HCT116 (cell line): ENCODE data around the gene ZBTB16. TPM values are rescaled to one million over a fixed set of nuclear protein-coding genes. Genes with fewer than 3 reads are reported as not detected.

Source experiments
- ATAC-seq: fragments of 200-7000 bp; cut with Tn5 transposase; 2 replicates; pipeline ENCODE4 v1.9.1; 2020; ENCODE audit warnings: mild to moderate bottlenecking, moderate library complexity
- BruUV-seq: library from RNA; stranded (reverse); fragments of 400-500 nt; replicated peaks from 2 replicates; lab custom pipeline; 2021; lab: Mats Ljungman, UMichigan
- CTCF ChIA-PET: fragments of 300-600 bp; sonication (Branson Sonifier 250); formaldehyde crosslinking; loops from one replicate; lab custom pipeline; 2021; ENCODE audit warnings: antibody characterized with exemption; lab: Charles Lee
- POLR2A ChIA-PET: fragments of 300-600, 350-600 bp; sonication (Branson Sonifier 250); formaldehyde crosslinking; loops from one replicate; lab custom pipeline; 2021; ENCODE audit warnings: antibody characterized with exemption; lab: Charles Lee
- RAD21 ChIA-PET, 2 experiments: fragments of 300-600 bp; sonication (Branson Sonifier 250); formaldehyde crosslinking; loops; one replicate each; lab custom pipeline; 2023; ENCODE audit warnings: low total read pairs in 2 of 2; ENCODE audit not compliant: uncharacterized antibody in 2 of 2, unreplicated experiment in 2 of 2, low non-redundant PET in 1 of 2; lab: Charles Lee
- DNase-seq: peaks from one replicate; pipeline ENCODE4 v3.0.0-alpha.2; 2010; ENCODE audit warnings: low read depth, low spot score
- H2AFZ ChIP-seq: fragments of 200-600 bp; shearing (Covaris generic), sonication (generic); 2 replicates; pipeline ENCODE4 v1.6.1; 2017; ENCODE audit warnings: low read depth, mixed run types, mixed read lengths, antibody characterized with exemption, low read length; ENCODE audit not compliant: poor library complexity, severe bottlenecking
- H3K27ac ChIP-seq: 2 replicates; pipeline ENCODE4 v1.5.1; 2012; ENCODE audit warnings: low read depth, low read length
- H3K27me3 ChIP-seq: fragments of 200-600 bp; sonication (generic); 2 replicates; pipeline ENCODE4 v1.6.1; 2016; ENCODE audit warnings: mixed run types, low read length, mixed read lengths; ENCODE audit not compliant: insufficient read depth
- H3K36me3 ChIP-seq, 2 experiments: fragments of 200-500 bp in 1 of 2; fragments of 200-600 bp in 1 of 2; sonication (Bioruptor generic) in 1 of 2; sonication (generic) in 1 of 2; 2 replicates each; pipeline versions ENCODE4 v1.5.1 to v1.6.1; 2014 to 2016; ENCODE audit warnings: low read length in 2 of 2, inconsistent platforms in 1 of 2, mixed read lengths in 1 of 2, mixed run types in 1 of 2; ENCODE audit not compliant: insufficient read depth in 2 of 2, control insufficient read depth in 1 of 2
- H3K4me1 ChIP-seq, 2 experiments: fragments of 200-600 bp in 1 of 2; sonication (generic) in 1 of 2; 2 replicates each; pipeline versions ENCODE4 v1.5.1 to v1.6.1; 2012 to 2017; ENCODE audit warnings: low read length in 2 of 2, inconsistent platforms in 1 of 2, mild to moderate bottlenecking in 1 of 2, mixed read lengths in 1 of 2, mixed run types in 1 of 2, moderate library complexity in 1 of 2; ENCODE audit not compliant: insufficient read depth in 2 of 2, control insufficient read depth in 1 of 2
- H3K4me2 ChIP-seq: fragments of 200-600 bp; sonication (generic); 2 replicates; pipeline ENCODE4 v1.6.1; 2017; ENCODE audit warnings: mixed run types, low read length, mixed read lengths
- H3K4me3 ChIP-seq, 2 experiments: fragments of 200-600 bp in 1 of 2; sonication (generic) in 1 of 2; replicated peaks in 1 of 2; 2 replicates each; pipeline ENCODE4 v1.5.1; 2011 to 2016; ENCODE audit warnings: low read length in 2 of 2, control low read depth in 1 of 2, low read depth in 1 of 2, mild to moderate bottlenecking in 1 of 2, mixed read lengths in 1 of 2, mixed run types in 1 of 2
- H3K79me2 ChIP-seq: fragments of 200-600 bp; sonication (generic); 2 replicates; pipeline ENCODE4 v1.6.1; 2017; ENCODE audit warnings: mild to moderate bottlenecking, mixed run types, low read length, moderate library complexity, mixed read lengths; ENCODE audit not compliant: insufficient read depth
- H3K9ac ChIP-seq: fragments of 200-600 bp; sonication (generic); 2 replicates; pipeline ENCODE4 v1.6.1; 2016; ENCODE audit warnings: low read length, mixed read lengths
- H3K9me2 ChIP-seq: fragments of 200-600 bp; sonication (generic), shearing (Covaris generic); 2 replicates; pipeline ENCODE4 v1.6.1; 2017; ENCODE audit warnings: mixed run types, mild to moderate bottlenecking, moderate library complexity; ENCODE audit not compliant: insufficient read depth
- H3K9me3 ChIP-seq, 2 experiments: fragments of 200-500 bp in 1 of 2; fragments of 200-600 bp in 1 of 2; sonication (Bioruptor generic) in 1 of 2; sonication (generic) in 1 of 2; 2 replicates each; pipeline ENCODE4 v1.6.1; 2014 to 2017; ENCODE audit warnings: low read length in 2 of 2, mixed read lengths in 2 of 2, inconsistent platforms in 1 of 2, low read depth in 1 of 2, mild to moderate bottlenecking in 1 of 2, mixed run types in 1 of 2, moderate library complexity in 1 of 2; ENCODE audit not compliant: control insufficient read depth in 1 of 2, insufficient read depth in 1 of 2
- H4K20me1 ChIP-seq: fragments of 200-600 bp; sonication (generic), shearing (Covaris generic); 2 replicates; pipeline ENCODE4 v1.6.1; 2017; ENCODE audit warnings: mixed run types, mild to moderate bottlenecking, moderate library complexity; ENCODE audit not compliant: insufficient read depth
- CBX3 ChIP-seq: IDR thresholded peaks from 2 replicates; pipeline ENCODE4 v1.6.1; 2012; ENCODE audit warnings: low read depth
- CEBPB ChIP-seq: IDR thresholded peaks from 2 replicates; pipeline ENCODE4 v1.6.1; 2012; ENCODE audit warnings: low read depth
- EGR1 ChIP-seq: IDR thresholded peaks from 2 replicates; pipeline ENCODE4 v1.6.1; 2012; ENCODE audit warnings: low read depth
- EZH2 ChIP-seq: fragments of 200-600 bp; sonication (generic); IDR thresholded peaks from 2 replicates; pipeline ENCODE4 v1.6.1; 2017; ENCODE audit warnings: antibody characterized with exemption, mixed run types
- FOSL1 ChIP-seq: IDR thresholded peaks from 2 replicates; pipeline ENCODE4 v1.6.1; 2012; ENCODE audit warnings: low read depth
- JUND ChIP-seq: IDR thresholded peaks from 2 replicates; pipeline ENCODE4 v1.6.1; 2012
- POLR2A ChIP-seq: IDR thresholded peaks from 2 replicates; pipeline ENCODE4 v1.7.0; 2011; ENCODE audit warnings: borderline replicate concordance; ENCODE audit not compliant: insufficient read depth, insufficient read length; ENCODE audit errors: extremely low read depth
- POLR2AphosphoS5 ChIP-seq: IDR thresholded peaks from 2 replicates; pipeline ENCODE4 v1.6.1; 2011; ENCODE audit warnings: mild to moderate bottlenecking, low read depth, low read length, moderate library complexity
- RAD21 ChIP-seq: IDR thresholded peaks from 2 replicates; pipeline ENCODE4 v1.6.1; 2012; ENCODE audit warnings: low read depth, mild to moderate bottlenecking
- SIN3A ChIP-seq: IDR thresholded peaks from 2 replicates; pipeline ENCODE4 v1.6.1; 2012; ENCODE audit warnings: low read depth
- SP1 ChIP-seq: IDR thresholded peaks from 2 replicates; pipeline ENCODE4 v1.6.1; 2012; ENCODE audit warnings: low read depth
- SRF ChIP-seq: IDR thresholded peaks from 2 replicates; pipeline ENCODE4 v1.6.1; 2012; ENCODE audit warnings: low read depth
- ZFX ChIP-seq: fragments of 450-650 bp; IDR thresholded peaks from 2 replicates; pipeline ENCODE4 v1.6.1; 2017
- intact Hi-C: fragments of 100-400 bp; cut with micrococcal nuclease; formaldehyde crosslinking; loops from 2 replicates; pipeline ENCODE4 v1.10.0; 2022
- total RNA-seq: library from RNA; stranded (reverse); gene quantifications from one replicate; pipeline ENCODE4 v1.2.1, GENCODE V29; 2021; ENCODE audit not compliant: unreplicated experiment
- TF ChIP-seq, protein P1 (sequence below): IDR thresholded peaks from 2 replicates; pipeline ENCODE4 v1.6.1; 2012; ENCODE audit warnings: low read depth
- TF ChIP-seq, protein P2 (sequence below): IDR thresholded peaks from 2 replicates; pipeline ENCODE4 v1.6.1; 2011; ENCODE audit warnings: mild to moderate bottlenecking, low read length, moderate library complexity; ENCODE audit not compliant: insufficient replicate concordance; ENCODE audit errors: extremely low read depth
- TF ChIP-seq, protein P3 (sequence below): IDR thresholded peaks from 2 replicates; pipeline ENCODE4 v1.6.1; 2012

ZBTB16 gene
- total RNA-seq, 1 experiment from 2014 or later: 0.30 TPM

DNA sequence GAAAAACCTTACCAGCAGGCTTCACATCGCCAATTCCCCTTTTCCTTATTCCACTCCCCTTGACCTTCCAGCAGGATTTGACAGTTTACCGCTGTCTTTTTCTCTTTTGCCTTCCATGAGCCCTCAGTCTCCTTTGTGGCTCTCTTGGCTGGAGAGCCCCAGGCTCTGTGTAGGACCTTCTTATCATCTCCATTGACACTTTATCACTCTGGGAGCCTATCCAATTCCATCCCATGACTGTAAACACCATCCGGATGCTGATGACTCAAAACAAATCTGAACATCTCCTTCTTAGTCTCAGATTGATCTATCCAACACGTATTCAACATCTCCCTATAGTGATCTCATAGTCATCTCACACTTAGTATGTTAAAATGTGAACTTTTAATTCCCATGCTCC lies 48.6 kb upstream of the ZBTB16 start:
- Histone ChIP-seq H3K4me1 (no peaks in the 10 kb centered on the region), H3K36me3 (no peaks in the 10 kb centered on the region), H3K9me3 (no peaks in the 10 kb centered on the region), H3K4me2 (no peak overlapping the region), H2AFZ (no peak overlapping the region), H3K27me3 (peaks cover 14% of the 10 kb centered on the region), H3K9me2 (no peaks in the 10 kb centered on the region), H3K9ac (no peak overlapping the region), H3K79me2 (no peaks in the 10 kb centered on the region), H4K20me1 (no peaks in the 10 kb centered on the region), H3K4me3 (no peak overlapping the region), H3K27ac (no peak overlapping the region)
- ATAC-seq (no peak), DNase-seq (no peak)
- no TSS peak for BruUV-seq
- intact Hi-C loops: no loop called here
- ChIA-PET CTCF (no interaction called here), POLR2A (no interaction called here), RAD21 (no interaction called here)
- TF ChIP-seq RAD21: no peak
- TF ChIP-seq JUND: no peak
- TF ChIP-seq FOSL1: no peak
- no peak for TF ChIP-seq CBX3
- TF ChIP-seq, protein P1, sequence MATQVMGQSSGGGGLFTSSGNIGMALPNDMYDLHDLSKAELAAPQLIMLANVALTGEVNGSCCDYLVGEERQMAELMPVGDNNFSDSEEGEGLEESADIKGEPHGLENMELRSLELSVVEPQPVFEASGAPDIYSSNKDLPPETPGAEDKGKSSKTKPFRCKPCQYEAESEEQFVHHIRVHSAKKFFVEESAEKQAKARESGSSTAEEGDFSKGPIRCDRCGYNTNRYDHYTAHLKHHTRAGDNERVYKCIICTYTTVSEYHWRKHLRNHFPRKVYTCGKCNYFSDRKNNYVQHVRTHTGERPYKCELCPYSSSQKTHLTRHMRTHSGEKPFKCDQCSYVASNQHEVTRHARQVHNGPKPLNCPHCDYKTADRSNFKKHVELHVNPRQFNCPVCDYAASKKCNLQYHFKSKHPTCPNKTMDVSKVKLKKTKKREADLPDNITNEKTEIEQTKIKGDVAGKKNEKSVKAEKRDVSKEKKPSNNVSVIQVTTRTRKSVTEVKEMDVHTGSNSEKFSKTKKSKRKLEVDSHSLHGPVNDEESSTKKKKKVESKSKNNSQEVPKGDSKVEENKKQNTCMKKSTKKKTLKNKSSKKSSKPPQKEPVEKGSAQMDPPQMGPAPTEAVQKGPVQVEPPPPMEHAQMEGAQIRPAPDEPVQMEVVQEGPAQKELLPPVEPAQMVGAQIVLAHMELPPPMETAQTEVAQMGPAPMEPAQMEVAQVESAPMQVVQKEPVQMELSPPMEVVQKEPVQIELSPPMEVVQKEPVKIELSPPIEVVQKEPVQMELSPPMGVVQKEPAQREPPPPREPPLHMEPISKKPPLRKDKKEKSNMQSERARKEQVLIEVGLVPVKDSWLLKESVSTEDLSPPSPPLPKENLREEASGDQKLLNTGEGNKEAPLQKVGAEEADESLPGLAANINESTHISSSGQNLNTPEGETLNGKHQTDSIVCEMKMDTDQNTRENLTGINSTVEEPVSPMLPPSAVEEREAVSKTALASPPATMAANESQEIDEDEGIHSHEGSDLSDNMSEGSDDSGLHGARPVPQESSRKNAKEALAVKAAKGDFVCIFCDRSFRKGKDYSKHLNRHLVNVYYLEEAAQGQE: no peak
- TF ChIP-seq SP1: no peak
- no peak for TF ChIP-seq POLR2AphosphoS5
- TF ChIP-seq SRF: no peak
- TF ChIP-seq EZH2: no peak

DNA sequence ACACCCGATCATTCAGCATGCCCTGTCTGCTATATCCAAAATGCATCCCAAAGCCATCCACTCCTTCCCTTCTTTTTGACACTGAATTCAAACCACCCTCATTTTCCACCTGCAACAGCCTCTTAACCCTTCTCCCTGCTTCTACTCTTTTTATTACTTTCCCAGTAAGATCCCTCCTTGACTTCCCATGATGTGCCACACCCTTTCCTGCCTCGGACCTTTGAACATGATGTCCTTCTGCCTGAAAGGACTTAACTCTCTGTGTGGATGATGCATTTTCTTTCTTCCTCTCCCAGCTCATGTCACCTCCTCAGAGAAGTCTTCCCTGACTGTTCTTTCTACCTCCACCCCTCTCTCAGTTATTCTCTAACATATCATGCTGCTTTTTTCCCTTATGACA lies 48.1 kb upstream of the ZBTB16 start:
- no peak overlapping the region for H3K4me3 ChIP-seq
- DNase-seq (no peak), ATAC-seq (no peak)
- no peaks in the 10 kb centered on the region for H4K20me1 ChIP-seq
- no peaks in the 10 kb centered on the region for H3K79me2 ChIP-seq
- no peaks in the 10 kb centered on the region for H3K9me2 ChIP-seq
- no peak overlapping the region for H3K4me2 ChIP-seq
- peaks cover 14% of the 10 kb centered on the region for H3K27me3 ChIP-seq
- H2AFZ ChIP-seq: no peak overlapping the region
- ChIA-PET CTCF (no interaction called here), RAD21 (no interaction called here), POLR2A (no interaction called here)
- H3K9ac ChIP-seq: no peak overlapping the region
- no peaks in the 10 kb centered on the region for H3K4me1 ChIP-seq
- BruUV-seq: no TSS peak
- no peaks in the 10 kb centered on the region for H3K9me3 ChIP-seq
- intact Hi-C loops: no loop called here
- H3K36me3 ChIP-seq: no peaks in the 10 kb centered on the region
- H3K27ac ChIP-seq: no peak overlapping the region
- TF ChIP-seq EGR1: no peak
- TF ChIP-seq, protein P2, sequence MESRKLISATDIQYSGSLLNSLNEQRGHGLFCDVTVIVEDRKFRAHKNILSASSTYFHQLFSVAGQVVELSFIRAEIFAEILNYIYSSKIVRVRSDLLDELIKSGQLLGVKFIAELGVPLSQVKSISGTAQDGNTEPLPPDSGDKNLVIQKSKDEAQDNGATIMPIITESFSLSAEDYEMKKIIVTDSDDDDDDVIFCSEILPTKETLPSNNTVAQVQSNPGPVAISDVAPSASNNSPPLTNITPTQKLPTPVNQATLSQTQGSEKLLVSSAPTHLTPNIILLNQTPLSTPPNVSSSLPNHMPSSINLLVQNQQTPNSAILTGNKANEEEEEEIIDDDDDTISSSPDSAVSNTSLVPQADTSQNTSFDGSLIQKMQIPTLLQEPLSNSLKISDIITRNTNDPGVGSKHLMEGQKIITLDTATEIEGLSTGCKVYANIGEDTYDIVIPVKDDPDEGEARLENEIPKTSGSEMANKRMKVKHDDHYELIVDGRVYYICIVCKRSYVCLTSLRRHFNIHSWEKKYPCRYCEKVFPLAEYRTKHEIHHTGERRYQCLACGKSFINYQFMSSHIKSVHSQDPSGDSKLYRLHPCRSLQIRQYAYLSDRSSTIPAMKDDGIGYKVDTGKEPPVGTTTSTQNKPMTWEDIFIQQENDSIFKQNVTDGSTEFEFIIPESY: no peak
- no peak for TF ChIP-seq SIN3A
- TF ChIP-seq CEBPB: no peak
- TF ChIP-seq FOSL1: no peak
- no peak for TF ChIP-seq POLR2AphosphoS5
- no peak for TF ChIP-seq CBX3
- no peak for TF ChIP-seq ZFX
- TF ChIP-seq POLR2A: no peak
- TF ChIP-seq, protein P3, sequence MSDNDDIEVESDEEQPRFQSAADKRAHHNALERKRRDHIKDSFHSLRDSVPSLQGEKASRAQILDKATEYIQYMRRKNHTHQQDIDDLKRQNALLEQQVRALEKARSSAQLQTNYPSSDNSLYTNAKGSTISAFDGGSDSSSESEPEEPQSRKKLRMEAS: no peak
- no peak for TF ChIP-seq SRF
